ENCODE results near the gene HCFC1R1.
"Not testable (repeated sequence)": the region's sequence is repeated elsewhere in the genome, so short reads cannot be mapped to it uniquely, and the experiment has no call there.

Gene HCFC1R1

GRCh38 chr16:3060339-3061127 is 36.8 kb upstream of the HCFC1R1 start:
- Mint-ChIP-seq H3K36me3 (peaks cover 54% of the 10 kb centered on the region), H3K27ac (peak overlapping the region; percentile 90), H3K4me1 (peaks cover 64% of the 10 kb centered on the region), H3K4me3 (peak overlapping the region; percentile 77), H3K9me3 (no peaks in the 10 kb centered on the region)
- no peak for ATAC-seq
- DNase-seq (ENCODE audit: low spot score in 2 of 2) = no peak

GRCh38 chr16:3059723-3060242 is 36.0 kb upstream of the HCFC1R1 start:
- H3K27ac Mint-ChIP-seq = peak overlapping the region; percentile 90
- H3K36me3 Mint-ChIP-seq = peaks cover 54% of the 10 kb centered on the region
- DNase-seq (ENCODE audit: low spot score in 2 of 2) (peak in 1 of 2 donors; percentile 61), ATAC-seq (no peak)
- peak overlapping the region; percentile 77 for H3K4me3 Mint-ChIP-seq
- H3K9me3 Mint-ChIP-seq = no peaks in the 10 kb centered on the region
- peaks cover 66% of the 10 kb centered on the region for H3K4me1 Mint-ChIP-seq

GRCh38 chr16:3059041-3059722 is 35.4 kb upstream of the HCFC1R1 start:
- Mint-ChIP-seq H3K27ac (peak overlapping the region; percentile 90), H3K4me1 (peaks cover 66% of the 10 kb centered on the region), H3K36me3 (peaks cover 54% of the 10 kb centered on the region), H3K9me3 (no peaks in the 10 kb centered on the region), H3K4me3 (peak overlapping the region; percentile 77)
- DNase-seq (ENCODE audit: low spot score in 2 of 2) (peak; percentile 96 to 97), ATAC-seq (peak; percentile 85)

GRCh38 chr16:3058139-3059030 is 34.6 kb upstream of the HCFC1R1 start:
- peak overlapping the region; percentile 77 for H3K4me3 Mint-ChIP-seq
- peaks cover 66% of the 10 kb centered on the region for H3K4me1 Mint-ChIP-seq
- DNase-seq (ENCODE audit: low spot score in 2 of 2) = no peak
- no peaks in the 10 kb centered on the region for H3K9me3 Mint-ChIP-seq
- H3K27ac Mint-ChIP-seq = peak overlapping the region; percentile 90
- peak; percentile 63 for ATAC-seq
- H3K36me3 Mint-ChIP-seq = peaks cover 57% of the 10 kb centered on the region

- no peak for DNase-seq (ENCODE audit: low spot score in 2 of 2)
- H3K4me1 Mint-ChIP-seq = peaks cover 62% of the 10 kb centered on the region
- H3K9me3 Mint-ChIP-seq = no peaks in the 10 kb centered on the region
- ATAC-seq = no peak
- H3K4me3 Mint-ChIP-seq = peak overlapping the region; percentile 77
- peak overlapping the region; percentile 90 for H3K27ac Mint-ChIP-seq
- H3K36me3 Mint-ChIP-seq = peaks cover 60% of the 10 kb centered on the region
Measured at GRCh38 chr16:3057181-3058138, 33.7 kb upstream of the HCFC1R1 start.

- Mint-ChIP-seq H3K4me1 (peaks cover 69% of the 10 kb centered on the region), H3K36me3 (peaks cover 69% of the 10 kb centered on the region), H3K9me3 (no peaks in the 10 kb centered on the region), H3K4me3 (peak overlapping the region; percentile 77), H3K27ac (peak overlapping the region; percentile 90)
- no peak for DNase-seq (ENCODE audit: low spot score in 2 of 2)
- ATAC-seq = no peak
Measured at GRCh38 chr16:3056336-3057180, 32.8 kb upstream of the HCFC1R1 start.

GRCh38 chr16:3055734-3056115 is 32.0 kb upstream of the HCFC1R1 start:
- not testable (repeated sequence) for H3K9me3 Mint-ChIP-seq; ATAC-seq; DNase-seq (ENCODE audit: low spot score in 2 of 2)
- Mint-ChIP-seq H3K36me3 (peaks cover 73% of the 10 kb centered on the region), H3K27ac (peak overlapping the region; percentile 90), H3K4me3 (peak overlapping the region; percentile 77), H3K4me1 (peaks cover 75% of the 10 kb centered on the region)

- peaks cover 76% of the 10 kb centered on the region for H3K36me3 Mint-ChIP-seq
- DNase-seq (ENCODE audit: low spot score in 2 of 2) (no peak), ATAC-seq (peak; percentile 2)
- no peaks in the 10 kb centered on the region for H3K9me3 Mint-ChIP-seq
- peaks cover 71% of the 10 kb centered on the region for H3K4me1 Mint-ChIP-seq
- H3K4me3 Mint-ChIP-seq = peak overlapping the region; percentile 77
- peak overlapping the region; percentile 90 for H3K27ac Mint-ChIP-seq
Measured at GRCh38 chr16:3054965-3055733, 31.4 kb upstream of the HCFC1R1 start.

GRCh38 chr16:3053330-3053710 is 29.6 kb upstream of the HCFC1R1 start:
- peak; percentile 49 for ATAC-seq
- peaks cover 70% of the 10 kb centered on the region for H3K36me3 Mint-ChIP-seq
- H3K4me3 Mint-ChIP-seq = peak overlapping the region; percentile 77

GRCh38 chr16:3052571-3053329 is 29.0 kb upstream of the HCFC1R1 start:
- ATAC-seq = peak; percentile 72
- H3K4me3 Mint-ChIP-seq; H3K9me3 Mint-ChIP-seq; DNase-seq (ENCODE audit: low spot score in 2 of 2): not testable (repeated sequence)
- Mint-ChIP-seq H3K4me1 (peaks cover 71% of the 10 kb centered on the region), H3K27ac (peak overlapping the region; percentile 76), H3K36me3 (peaks cover 73% of the 10 kb centered on the region)

More at GRCh38 chr16:3053330-3053710, 29.6 kb upstream of the HCFC1R1 start:
- DNase-seq (ENCODE audit: low spot score in 2 of 2); H3K9me3 Mint-ChIP-seq; H3K27ac Mint-ChIP-seq: not testable (repeated sequence)
- H3K4me1 Mint-ChIP-seq = peaks cover 67% of the 10 kb centered on the region

GRCh38 chr16:3051494-3051893 is 27.8 kb upstream of the HCFC1R1 start:
- no peak for DNase-seq (ENCODE audit: low spot score in 2 of 2)
- Mint-ChIP-seq H3K9me3 (no peaks in the 10 kb centered on the region), H3K36me3 (peaks cover 66% of the 10 kb centered on the region), H3K27ac (no peak overlapping the region), H3K4me1 (peaks cover 59% of the 10 kb centered on the region), H3K4me3 (no peak overlapping the region)
- ATAC-seq = no peak

- Mint-ChIP-seq H3K4me3 (no peak overlapping the region), H3K36me3 (peaks cover 62% of the 10 kb centered on the region)
Measured at GRCh38 chr16:3051009-3051408, 27.3 kb upstream of the HCFC1R1 start.

More at GRCh38 chr16:3051009-3051408, 27.3 kb upstream of the HCFC1R1 start:
- ATAC-seq (no peak), DNase-seq (ENCODE audit: low spot score in 2 of 2) (no peak)
- peak overlapping the region; percentile 50 for H3K27ac Mint-ChIP-seq
- H3K9me3 Mint-ChIP-seq = no peaks in the 10 kb centered on the region
- peaks cover 54% of the 10 kb centered on the region for H3K4me1 Mint-ChIP-seq

Measured in stimulated activated effector memory CD8-positive, alpha-beta T cell treated with anti-CD3 and anti-CD28 coated beads, Interleukin-12 subunit alpha, Interleukin-12 subunit beta, amount 100 ng/mL, for 72 hours (primary cell).